ENCODE measurements around the gene RAP1GAP. TPM values are rescaled to one million over a fixed set of nuclear protein-coding genes. Genes with fewer than 3 reads are reported as not detected.

RAP1GAP gene
- total and polyA plus RNA-seq, 3 donors from 2014 or later = 7.4 to 8.4 (median 8.0) TPM

GRCh38 chr1:21657456-21658190 lies 11.5 kb downstream of the RAP1GAP start:
- Histone ChIP-seq H3K36me3 (ENCODE audit: low read depth, missing control alignments) (no peaks in the 10 kb centered on the region), H3K27me3 (no peaks in the 10 kb centered on the region), H3K4me1 (peaks cover 3% of the 10 kb centered on the region), H3K9me3 (no peaks in the 10 kb centered on the region), H3K4me3 (no peak overlapping the region), H3K27ac (no peak overlapping the region)
- intact Hi-C loops (cut with DNase I; ENCODE audit: low total_unique reads) = no loop called here
- DNase-seq = no peak
- 80 to 82% methylated on average over 4 to 10 of the region's 10 CpGs for WGBS, 2 donors
- TF ChIP-seq, protein P1, sequence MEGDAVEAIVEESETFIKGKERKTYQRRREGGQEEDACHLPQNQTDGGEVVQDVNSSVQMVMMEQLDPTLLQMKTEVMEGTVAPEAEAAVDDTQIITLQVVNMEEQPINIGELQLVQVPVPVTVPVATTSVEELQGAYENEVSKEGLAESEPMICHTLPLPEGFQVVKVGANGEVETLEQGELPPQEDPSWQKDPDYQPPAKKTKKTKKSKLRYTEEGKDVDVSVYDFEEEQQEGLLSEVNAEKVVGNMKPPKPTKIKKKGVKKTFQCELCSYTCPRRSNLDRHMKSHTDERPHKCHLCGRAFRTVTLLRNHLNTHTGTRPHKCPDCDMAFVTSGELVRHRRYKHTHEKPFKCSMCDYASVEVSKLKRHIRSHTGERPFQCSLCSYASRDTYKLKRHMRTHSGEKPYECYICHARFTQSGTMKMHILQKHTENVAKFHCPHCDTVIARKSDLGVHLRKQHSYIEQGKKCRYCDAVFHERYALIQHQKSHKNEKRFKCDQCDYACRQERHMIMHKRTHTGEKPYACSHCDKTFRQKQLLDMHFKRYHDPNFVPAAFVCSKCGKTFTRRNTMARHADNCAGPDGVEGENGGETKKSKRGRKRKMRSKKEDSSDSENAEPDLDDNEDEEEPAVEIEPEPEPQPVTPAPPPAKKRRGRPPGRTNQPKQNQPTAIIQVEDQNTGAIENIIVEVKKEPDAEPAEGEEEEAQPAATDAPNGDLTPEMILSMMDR (IDR thresholded peaks at IDR 0.05) = no peak

DNA sequence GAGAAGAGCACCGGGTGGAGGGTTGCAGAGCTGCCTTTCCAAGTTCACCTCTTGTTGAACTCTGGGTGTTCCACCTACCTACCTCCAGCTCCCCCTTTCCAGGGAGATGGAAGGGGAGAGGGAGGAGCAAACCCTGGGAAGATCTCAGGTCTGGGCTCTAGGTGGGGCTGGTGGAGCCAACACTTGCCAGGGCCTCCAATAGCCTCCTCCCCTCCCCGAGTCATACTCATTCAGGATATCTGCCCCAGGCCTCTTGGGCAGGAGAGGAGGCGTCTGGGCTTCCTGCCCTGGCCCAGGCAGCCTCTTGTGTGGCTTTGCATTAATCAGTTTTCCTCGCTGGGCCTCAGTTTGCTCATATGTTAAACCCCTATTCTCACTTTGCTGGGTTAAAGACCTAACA lies 13.4 kb downstream of the RAP1GAP start:
- no peak overlapping the region for H3K27ac ChIP-seq
- intact Hi-C loops (cut with DNase I; ENCODE audit: low total_unique reads) = no loop called here
- 60 to 79% methylated on average over 3 to 4 of the region's 4 CpGs for WGBS, 2 donors
- H3K4me3 ChIP-seq = no peak overlapping the region
- TF ChIP-seq, protein P1 (IDR thresholded peaks at IDR 0.05) = no peak
- TF ChIP-seq POLR2A (IDR thresholded peaks at IDR 0.05) = no peak
- no peak for DNase-seq
- no peaks in the 10 kb centered on the region for H3K9me3 ChIP-seq
- no peaks in the 10 kb centered on the region for H3K36me3 ChIP-seq (ENCODE audit: low read depth, missing control alignments)
- H3K4me1 ChIP-seq = peaks cover 10% of the 10 kb centered on the region
- H3K27me3 ChIP-seq = no peaks in the 10 kb centered on the region

GRCh38 chr1:21655259-21655658 lies 13.9 kb downstream of the RAP1GAP start:
- no peaks in the 10 kb centered on the region for H3K36me3 ChIP-seq (ENCODE audit: low read depth, missing control alignments)
- DNase-seq = no peak
- intact Hi-C loops (cut with DNase I; ENCODE audit: low total_unique reads) = no loop called here
- no peak overlapping the region for H3K4me3 ChIP-seq
- no peaks in the 10 kb centered on the region for H3K27me3 ChIP-seq
- no peak overlapping the region for H3K27ac ChIP-seq
- 84 to 95% methylated on average over 1 to 4 of the region's 4 CpGs for WGBS, 2 donors
- TF ChIP-seq, protein P1 (IDR thresholded peaks at IDR 0.05) = no peak
- no peak for TF ChIP-seq POLR2A (IDR thresholded peaks at IDR 0.05)
- H3K4me1 ChIP-seq = peaks cover 10% of the 10 kb centered on the region
- H3K9me3 ChIP-seq = no peaks in the 10 kb centered on the region

GRCh38 chr1:21654209-21654608 lies 14.9 kb downstream of the RAP1GAP start:
- peaks cover 7% of the 10 kb centered on the region for H3K4me1 ChIP-seq
- no peaks in the 10 kb centered on the region for H3K27me3 ChIP-seq
- TF ChIP-seq POLR2A (IDR thresholded peaks at IDR 0.05) = no peak
- TF ChIP-seq, protein P1 (IDR thresholded peaks at IDR 0.05) = no peak
- no peaks in the 10 kb centered on the region for H3K36me3 ChIP-seq (ENCODE audit: low read depth, missing control alignments)
- no peak for DNase-seq
- H3K4me3 ChIP-seq = no peak overlapping the region
- intact Hi-C loops (cut with DNase I; ENCODE audit: low total_unique reads) = no loop called here
- no peak overlapping the region for H3K27ac ChIP-seq
- WGBS, 2 donors = 85 to 90% methylated on average over 6 of the region's 6 CpGs
- no peaks in the 10 kb centered on the region for H3K9me3 ChIP-seq

GRCh38 chr1:21653744-21654100 lies 15.4 kb downstream of the RAP1GAP start:
- no peak overlapping the region for H3K4me3 ChIP-seq
- H3K9me3 ChIP-seq = no peaks in the 10 kb centered on the region
- TF ChIP-seq, protein P1 (IDR thresholded peaks at IDR 0.05) = no peak
- no peak for TF ChIP-seq POLR2A (IDR thresholded peaks at IDR 0.05)
- intact Hi-C loops (cut with DNase I; ENCODE audit: low total_unique reads) = no loop called here
- no peaks in the 10 kb centered on the region for H3K36me3 ChIP-seq (ENCODE audit: low read depth, missing control alignments)
- 69 to 80% methylated on average over 1 to 6 of the region's 6 CpGs for WGBS, 2 donors
- no peak overlapping the region for H3K27ac ChIP-seq
- no peaks in the 10 kb centered on the region for H3K27me3 ChIP-seq
- peaks cover 6% of the 10 kb centered on the region for H3K4me1 ChIP-seq
- no peak for DNase-seq
